ENCODE data around the gene NECAB3. TPM values are rescaled to one million over a fixed set of nuclear protein-coding genes. Genes with fewer than 3 reads are reported as not detected.

NECAB3 gene
- total RNA-seq, 1 donor from 2014 or later = 19.2 TPM

GRCh38 chr20:33664762-33665144 is 9.5 kb downstream of the NECAB3 start:
- Histone ChIP-seq H3F3A (ENCODE audit: low read depth) (peaks cover 21% of the 10 kb centered on the region), H4K20me1 (ENCODE audit: low read depth) (no peaks in the 10 kb centered on the region), H3K79me2 (ENCODE audit: low read depth) (no peaks in the 10 kb centered on the region), H3K4me3 (no peak overlapping the region), H3K27me3 (peaks cover 10% of the 10 kb centered on the region), H3K9me3 (ENCODE audit: low read depth) (no peaks in the 10 kb centered on the region), H3K4me1 (peaks cover 5% of the 10 kb centered on the region), H3K9ac (no peak overlapping the region), H2AFZ (replicated peaks) (no peak overlapping the region), H3K27ac (no peak overlapping the region), H3K4me2 (no peak overlapping the region), H3K36me3 (no peaks in the 10 kb centered on the region)
- peaks cover 14% of the 10 kb centered on the region for H3K36me3 Mint-ChIP-seq
- H3K4me1 Mint-ChIP-seq = peaks cover 25% of the 10 kb centered on the region
- DNase-seq (ENCODE audit: low spot score) = no peak
- H3K27ac Mint-ChIP-seq = peak overlapping the region; percentile 51
- no peak for TF ChIP-seq EZH2phosphoT487 (IDR thresholded peaks at IDR 0.05)
- peak overlapping the region; percentile 80 for H3K4me3 Mint-ChIP-seq
- H3K9me3 Mint-ChIP-seq = no peaks in the 10 kb centered on the region
- H3K27me3 Mint-ChIP-seq (ENCODE audit: insufficient read depth, low read depth) = peaks cover 5% of the 10 kb centered on the region

- H3K27me3 ChIP-seq = peaks cover 10% of the 10 kb centered on the region
- no peak overlapping the region for H3K9ac ChIP-seq
- H3K9me3 Mint-ChIP-seq = no peaks in the 10 kb centered on the region
- peaks cover 11% of the 10 kb centered on the region for H3K36me3 Mint-ChIP-seq
- peak overlapping the region; percentile 66 for H3K4me3 ChIP-seq
- H3K4me1 ChIP-seq = peaks cover 5% of the 10 kb centered on the region
- DNase-seq (ENCODE audit: low spot score) = no peak
- H2AFZ ChIP-seq (replicated peaks) = peak overlapping the region; percentile 57
- no peak overlapping the region for H3K27ac ChIP-seq
- TF ChIP-seq EZH2phosphoT487 (IDR thresholded peaks at IDR 0.05) (no peak), EZH2 (IDR thresholded peaks at IDR 0.05) (no peak), CTCF (IDR thresholded peaks at IDR 0.05) (no peak)
- H3K4me2 ChIP-seq = peak overlapping the region; percentile 83
- H3K79me2 ChIP-seq (ENCODE audit: low read depth) = no peaks in the 10 kb centered on the region
- H4K20me1 ChIP-seq (ENCODE audit: low read depth) = no peaks in the 10 kb centered on the region
- peak overlapping the region; percentile 80 for H3K4me3 Mint-ChIP-seq
- peaks cover 5% of the 10 kb centered on the region for H3K27me3 Mint-ChIP-seq (ENCODE audit: insufficient read depth, low read depth)
- peak overlapping the region; percentile 51 for H3K27ac Mint-ChIP-seq
- H3K4me1 Mint-ChIP-seq = peaks cover 25% of the 10 kb centered on the region
- H3K9me3 ChIP-seq (ENCODE audit: low read depth) = no peaks in the 10 kb centered on the region
- H3F3A ChIP-seq (ENCODE audit: low read depth) = peaks cover 21% of the 10 kb centered on the region
- no peaks in the 10 kb centered on the region for H3K36me3 ChIP-seq
These were observed 10.0 kb downstream of the NECAB3 start for GRCh38 chr20:33664085-33664761.

- H3K4me3 Mint-ChIP-seq = peak overlapping the region; percentile 80
- peaks cover 5% of the 10 kb centered on the region for H3K36me3 Mint-ChIP-seq
- peaks cover 5% of the 10 kb centered on the region for H3K27me3 Mint-ChIP-seq (ENCODE audit: insufficient read depth, low read depth)
- peak overlapping the region; percentile 57 for H2AFZ ChIP-seq (replicated peaks)
- no peaks in the 10 kb centered on the region for H3K79me2 ChIP-seq (ENCODE audit: low read depth)
- peak overlapping the region; percentile 66 for H3K4me3 ChIP-seq
- no peaks in the 10 kb centered on the region for H3K36me3 ChIP-seq
- H4K20me1 ChIP-seq (ENCODE audit: low read depth) = no peaks in the 10 kb centered on the region
- peak; percentile 94 for DNase-seq (ENCODE audit: low spot score)
- peaks cover 25% of the 10 kb centered on the region for H3K4me1 Mint-ChIP-seq
- no peak overlapping the region for H3K27ac Mint-ChIP-seq
- H3K4me2 ChIP-seq = peak overlapping the region; percentile 83
- peaks cover 5% of the 10 kb centered on the region for H3K4me1 ChIP-seq
- H3K9ac ChIP-seq = peak overlapping the region; percentile 46
- peaks cover 21% of the 10 kb centered on the region for H3F3A ChIP-seq (ENCODE audit: low read depth)
- no peaks in the 10 kb centered on the region for H3K9me3 ChIP-seq (ENCODE audit: low read depth)
- H3K9me3 Mint-ChIP-seq = no peaks in the 10 kb centered on the region
- peaks cover 10% of the 10 kb centered on the region for H3K27me3 ChIP-seq
- TF ChIP-seq CTCF (IDR thresholded peaks at IDR 0.05) = no peak
- no peak for TF ChIP-seq EZH2phosphoT487 (IDR thresholded peaks at IDR 0.05)
- TF ChIP-seq EZH2 (IDR thresholded peaks at IDR 0.05) = no peak
- H3K27ac ChIP-seq = no peak overlapping the region
These were observed 10.8 kb downstream of the NECAB3 start for GRCh38 chr20:33663161-33664084.
